ENCODE results near the gene PRSS38.

PRSS38 gene

DNA sequence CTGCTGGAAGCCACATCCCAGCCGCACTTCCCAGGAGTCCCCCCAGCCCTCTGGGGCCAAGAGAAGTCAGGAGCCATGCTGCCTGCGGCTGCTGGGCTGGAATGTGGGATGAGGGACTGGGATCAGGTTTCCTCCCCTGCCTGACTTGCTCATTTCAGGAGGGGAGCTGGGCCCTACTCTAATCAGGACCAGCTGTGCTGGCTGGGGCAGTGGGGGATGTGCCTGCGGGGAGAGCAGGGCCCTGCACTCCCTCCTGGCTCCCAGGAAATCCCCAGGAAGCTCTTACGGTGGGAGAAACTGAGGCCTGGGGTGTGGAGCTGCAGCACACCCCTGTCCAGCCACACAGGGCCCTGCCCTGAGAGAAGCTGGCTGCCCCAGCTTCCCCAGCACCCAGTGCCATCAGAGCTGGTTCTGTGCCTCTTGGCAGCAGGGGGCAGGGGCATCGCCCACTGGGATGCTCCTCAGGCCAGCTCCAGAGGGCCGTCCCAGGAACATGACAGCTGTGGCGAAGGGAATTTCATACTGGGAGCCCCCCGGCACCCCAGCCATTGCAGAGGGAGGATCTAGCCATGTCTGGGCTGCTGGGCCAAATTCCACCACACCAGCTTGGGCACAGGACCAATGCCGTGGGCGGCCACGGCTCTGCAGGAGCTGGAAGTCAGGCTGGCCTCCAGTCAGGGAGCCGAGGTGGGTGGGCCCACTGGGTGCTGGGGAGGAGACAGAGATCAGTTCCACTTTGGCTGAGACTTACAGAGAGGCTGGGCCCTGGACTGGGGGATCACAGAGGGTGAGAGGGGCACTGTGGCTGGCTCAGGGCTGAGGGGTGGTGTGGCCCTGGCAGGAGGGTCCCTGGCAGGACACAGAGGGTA is 21.3 kb upstream of the PRSS38 start:
- DNase-seq: peak; percentile 70

DNA sequence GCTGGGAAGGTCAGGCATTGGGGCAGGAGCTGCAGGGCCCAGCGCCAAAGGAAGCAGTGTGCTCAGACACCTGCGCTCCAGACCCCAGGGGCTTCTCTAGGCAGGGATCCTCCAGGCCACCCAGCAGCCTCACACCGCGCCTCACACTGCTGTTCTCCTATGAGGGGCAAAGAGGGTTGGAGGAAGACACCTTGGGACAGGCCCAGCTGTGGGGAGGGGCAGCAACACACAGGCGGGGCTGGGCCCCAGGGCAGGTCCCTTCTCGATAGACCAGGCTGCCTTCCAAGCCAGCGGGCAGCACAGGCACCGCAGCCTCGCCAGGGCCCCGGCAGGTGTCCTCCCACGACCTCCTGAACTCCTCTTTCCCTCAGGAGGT is 20.7 kb upstream of the PRSS38 start:
- DNase-seq: no peak

DNA sequence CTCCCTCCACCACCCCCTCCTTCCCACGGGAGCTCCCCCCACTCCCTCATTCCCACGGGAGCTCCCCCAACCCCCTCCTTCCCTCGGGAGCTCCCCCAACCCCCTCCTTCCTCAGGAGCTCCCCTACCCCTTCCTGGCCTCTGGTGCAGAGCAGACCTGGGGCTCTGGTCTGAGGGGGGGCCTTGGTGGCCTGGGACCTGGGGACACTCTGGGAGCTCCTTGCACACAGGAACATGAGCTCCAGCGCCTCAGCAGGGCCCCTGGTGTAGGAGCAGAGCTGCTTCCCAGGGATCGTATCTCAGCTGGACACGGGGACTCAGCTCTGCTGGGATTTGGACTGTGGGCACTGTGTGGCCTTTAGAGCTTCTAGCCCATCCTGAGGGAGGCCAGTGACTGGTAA is 19.7 kb upstream of the PRSS38 start:
- no peak for DNase-seq

DNA sequence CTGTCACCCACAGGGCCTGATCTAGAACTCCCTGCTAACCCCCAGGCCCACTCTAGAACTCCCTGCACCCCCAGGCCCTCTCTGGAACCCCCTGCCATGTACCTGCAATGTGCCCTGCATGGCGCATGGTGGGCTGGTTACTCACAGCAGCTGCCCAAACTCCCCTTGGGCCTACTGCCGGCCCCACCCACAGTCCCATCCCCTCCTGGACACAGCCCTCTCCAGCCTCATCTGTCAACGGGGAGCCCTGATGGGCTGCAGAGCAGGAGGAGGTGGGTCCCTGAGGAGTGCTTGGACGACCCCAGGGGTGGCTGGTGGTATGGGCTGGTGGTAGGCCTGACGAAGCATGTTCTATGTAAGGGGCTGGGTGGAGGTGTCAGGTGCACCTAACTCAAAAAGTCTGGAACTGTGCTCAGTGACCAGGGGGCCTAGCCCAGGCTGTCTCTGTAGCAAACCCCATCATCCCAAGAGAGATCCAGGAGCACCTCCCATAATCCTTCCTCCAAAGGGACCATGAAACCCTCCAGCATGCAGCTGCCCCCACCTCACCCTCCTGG is 19.0 kb upstream of the PRSS38 start:
- no peak for DNase-seq

DNA sequence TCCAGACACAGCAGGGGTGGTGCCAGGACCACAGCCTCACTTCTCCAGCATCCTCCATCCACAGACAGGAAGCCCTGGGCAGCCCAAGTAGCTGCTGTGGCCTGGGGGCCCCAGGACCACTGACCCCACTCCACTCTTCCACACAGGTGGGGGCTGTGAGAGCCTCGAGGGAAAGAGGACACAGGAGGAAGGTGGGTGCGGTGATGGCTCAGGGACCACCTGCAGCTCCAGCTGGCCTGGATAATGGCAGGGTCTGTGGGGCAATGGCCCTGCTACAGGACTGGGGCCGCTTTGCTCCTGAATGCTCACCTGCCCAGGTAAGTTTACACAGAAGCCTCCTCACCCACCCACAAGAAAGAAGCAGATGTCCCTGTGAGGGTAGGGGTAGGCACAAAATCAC is 18.3 kb upstream of the PRSS38 start:
- DNase-seq: no peak

DNA sequence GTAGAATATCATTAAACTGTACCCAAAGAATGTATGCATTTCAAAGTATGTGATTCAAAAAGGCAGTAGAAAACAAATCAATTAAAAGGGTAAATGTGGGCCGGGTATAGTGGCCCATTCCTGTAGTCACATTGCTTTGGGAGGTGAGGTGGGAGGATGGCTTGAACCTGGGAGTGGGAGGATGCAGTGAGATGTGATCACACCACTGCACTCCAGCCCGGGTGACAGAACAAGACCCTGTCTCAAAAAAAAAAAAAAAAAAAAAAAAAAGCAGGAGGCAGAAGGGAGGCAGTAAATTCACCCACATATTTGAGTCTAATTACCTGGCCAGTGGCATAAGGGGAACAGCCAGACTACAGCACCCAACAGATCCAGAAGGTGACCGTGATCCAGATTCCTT is 17.9 kb upstream of the PRSS38 start:
- DNase-seq: no peak

DNA sequence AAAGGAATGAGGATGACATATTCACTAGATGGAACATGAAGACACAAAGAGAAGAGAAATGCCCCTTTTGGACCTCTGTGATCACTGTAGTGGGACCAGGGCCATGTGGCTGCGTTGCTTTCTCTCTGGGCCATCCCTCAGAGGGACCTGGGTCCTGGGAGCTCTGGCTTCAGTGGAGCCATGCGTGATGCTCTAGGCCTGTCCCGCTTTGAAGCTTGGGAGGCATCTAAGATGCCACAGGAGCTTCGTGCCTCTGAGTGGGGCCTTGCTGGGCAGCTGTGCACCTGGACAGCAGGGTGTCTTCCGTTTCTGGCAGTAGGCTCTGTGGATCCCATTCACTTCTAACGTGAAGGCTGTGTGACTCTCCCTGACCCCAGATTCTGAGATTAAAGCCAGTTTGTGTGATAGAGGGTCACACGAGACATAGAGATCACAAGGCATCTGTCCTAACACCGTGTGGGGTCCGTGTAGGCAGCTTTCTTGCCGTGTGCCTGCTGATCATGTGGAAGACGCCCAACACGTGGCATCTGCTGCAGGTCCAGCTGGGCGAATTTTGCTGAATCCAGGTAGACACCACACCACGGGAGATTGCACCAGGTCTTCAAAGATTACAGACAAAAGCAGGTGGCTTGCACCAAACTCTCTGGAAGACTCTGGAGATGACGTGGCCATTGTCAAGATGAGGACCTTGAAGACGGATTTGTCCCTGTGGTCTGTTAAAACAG is 17.2 kb upstream of the PRSS38 start:
- no peak for DNase-seq

DNA sequence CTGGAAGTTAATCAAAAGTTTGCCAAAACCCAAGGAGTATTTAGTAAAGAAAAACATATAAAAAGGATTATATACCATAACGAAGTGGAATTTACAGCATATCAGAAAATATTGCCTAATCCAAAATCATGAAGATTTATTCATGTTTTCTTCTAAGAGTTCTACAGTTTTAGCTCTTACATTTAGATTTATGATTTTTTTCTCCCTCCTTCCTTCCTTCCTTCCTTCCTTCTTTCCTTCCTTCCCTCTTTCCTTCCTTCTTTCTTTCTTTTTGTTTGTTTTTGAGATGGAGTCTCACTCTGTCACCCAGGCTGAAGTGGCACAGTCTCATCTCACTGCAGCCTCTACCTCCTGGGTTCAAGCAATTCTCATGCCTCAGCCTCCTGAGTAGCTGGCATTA is 15.7 kb upstream of the PRSS38 start:
- no peak for DNase-seq

DNA sequence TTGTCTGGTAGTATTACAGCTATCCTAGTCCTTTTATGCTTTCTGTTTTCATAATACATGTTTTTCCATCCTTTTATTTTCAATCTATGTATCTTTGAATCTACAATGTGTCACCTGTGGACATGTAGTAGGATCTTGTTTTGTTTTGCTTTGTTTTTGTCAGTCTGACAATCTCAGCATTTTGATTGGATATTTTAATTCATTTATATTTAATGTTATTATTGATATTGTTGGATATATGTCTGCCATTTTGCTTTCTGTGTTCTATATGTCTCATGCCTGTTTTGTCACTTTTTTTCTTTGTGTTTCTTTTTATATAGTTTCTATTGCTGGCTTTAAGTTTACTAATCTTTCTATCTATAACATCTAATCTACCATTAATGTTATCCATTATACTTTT is 11.5 kb upstream of the PRSS38 start:
- no peak for DNase-seq

DNA sequence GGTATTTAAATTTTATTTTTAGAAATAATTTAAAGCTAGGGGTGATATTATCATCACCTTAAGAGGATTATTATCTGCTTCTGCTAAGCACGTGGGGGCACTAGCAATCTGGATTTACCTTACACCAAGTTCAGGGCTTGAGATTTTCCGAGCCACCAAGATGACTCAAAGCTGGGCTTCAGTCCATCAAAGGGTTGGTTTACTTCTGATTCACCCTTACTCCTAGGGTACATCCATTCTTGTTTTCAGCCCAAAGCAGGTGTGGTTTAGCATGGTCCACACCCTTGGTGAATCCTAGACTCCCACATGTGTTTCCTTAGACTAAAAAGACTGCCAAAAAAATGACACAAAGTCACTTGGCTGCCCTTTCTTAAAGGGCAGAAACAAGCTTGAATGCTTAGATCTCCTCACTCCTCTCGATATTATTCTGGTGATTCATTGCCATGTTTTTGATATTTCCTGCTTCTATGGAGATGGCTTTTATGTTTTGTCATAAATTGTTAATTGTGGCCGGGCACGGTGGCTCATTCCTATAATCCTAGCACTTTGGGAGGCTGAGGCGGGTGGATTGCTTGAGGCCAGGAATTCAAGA is 9.8 kb upstream of the PRSS38 start:
- no peak for DNase-seq

DNA sequence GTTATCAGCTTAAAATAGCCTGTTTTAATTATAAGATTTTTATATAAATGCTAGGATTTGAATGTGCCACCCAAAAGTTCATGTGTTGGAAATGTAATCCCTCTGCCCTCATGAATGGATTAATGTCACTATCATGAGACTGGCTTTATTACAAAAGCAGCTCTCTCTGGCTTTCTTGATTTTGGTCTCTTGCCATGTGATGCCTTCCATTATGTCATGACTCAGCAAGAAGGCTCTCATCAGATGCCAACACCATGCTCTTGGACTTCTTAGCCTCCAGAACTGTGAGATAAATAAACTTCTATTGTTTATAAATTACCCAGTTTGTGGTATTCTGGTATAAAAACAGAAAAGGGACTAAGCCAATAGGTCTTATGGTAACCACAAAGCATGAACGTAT is 6.9 kb upstream of the PRSS38 start:
- no peak for DNase-seq

DNA sequence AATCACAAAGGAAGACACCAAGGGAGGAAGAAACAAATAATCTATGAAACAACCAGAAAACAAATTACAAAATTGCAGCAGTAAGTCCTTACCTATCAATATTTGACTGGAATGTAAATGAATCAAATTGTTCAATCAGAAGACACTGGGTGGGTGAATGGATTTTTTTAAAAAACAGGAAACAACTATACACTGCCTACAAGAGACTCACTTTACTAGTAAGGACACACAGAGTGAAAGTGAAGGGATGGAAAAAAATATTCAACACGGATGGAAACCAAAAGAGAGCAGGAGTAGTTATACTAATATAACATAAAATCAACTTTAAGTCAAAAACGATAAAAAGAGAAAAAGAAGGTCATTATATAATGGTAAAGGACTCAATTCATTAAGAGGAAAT is 6.4 kb upstream of the PRSS38 start:
- no peak for DNase-seq

DNA sequence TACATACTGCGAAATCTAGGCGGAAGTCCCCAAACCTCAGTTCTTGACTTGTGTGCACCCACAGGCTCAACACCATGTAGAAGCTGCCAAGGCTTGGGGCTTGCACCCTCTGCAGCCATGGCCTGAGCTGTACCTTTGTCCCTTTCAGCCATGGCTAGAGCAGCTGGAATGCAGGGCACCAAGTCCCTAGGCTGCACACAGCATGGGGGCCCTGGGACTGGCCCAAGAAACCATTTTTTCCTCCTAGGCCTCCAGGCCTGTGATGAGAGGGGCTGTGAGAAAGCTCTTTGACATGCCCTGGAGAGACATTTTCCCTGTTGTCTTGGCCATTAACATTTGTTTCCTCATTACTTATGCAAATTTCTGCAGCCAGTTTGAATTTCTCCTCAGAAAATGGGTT is 1.5 kb upstream of the PRSS38 start:
- DNase-seq: no peak

DNA sequence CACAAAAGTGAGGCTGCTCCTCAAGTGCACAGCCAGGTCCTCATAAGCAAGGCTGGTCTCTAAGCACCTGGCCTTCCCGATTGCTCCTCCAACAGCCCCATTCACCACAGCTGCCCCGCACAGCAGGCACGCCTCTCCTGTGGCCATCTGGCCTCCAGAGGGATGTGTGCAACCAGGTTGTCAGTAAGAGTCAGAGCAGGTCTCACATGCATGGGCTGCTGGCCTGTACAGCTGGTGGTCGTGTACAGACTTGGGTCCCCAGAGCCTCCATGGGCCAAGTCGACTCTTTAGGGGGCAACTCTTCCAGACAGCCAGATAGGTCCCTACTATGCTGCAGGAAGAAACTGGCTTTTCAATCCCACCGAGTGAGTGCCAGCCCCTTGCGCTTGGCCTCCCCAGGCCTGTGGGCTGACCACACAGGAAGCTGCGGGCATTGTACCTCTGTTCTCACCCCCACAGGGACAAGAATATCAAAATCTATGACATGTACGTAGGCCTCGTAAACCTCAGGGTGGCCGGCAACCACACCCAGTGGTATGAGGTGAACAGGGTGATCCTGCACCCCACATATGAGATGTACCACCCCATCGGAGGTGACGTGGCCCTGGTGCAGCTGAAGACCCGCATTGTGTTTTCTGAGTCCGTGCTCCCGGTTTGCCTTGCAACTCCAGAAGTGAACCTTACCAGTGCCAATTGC is 1.4 kb downstream of the PRSS38 start:
- no peak for DNase-seq

DNA sequence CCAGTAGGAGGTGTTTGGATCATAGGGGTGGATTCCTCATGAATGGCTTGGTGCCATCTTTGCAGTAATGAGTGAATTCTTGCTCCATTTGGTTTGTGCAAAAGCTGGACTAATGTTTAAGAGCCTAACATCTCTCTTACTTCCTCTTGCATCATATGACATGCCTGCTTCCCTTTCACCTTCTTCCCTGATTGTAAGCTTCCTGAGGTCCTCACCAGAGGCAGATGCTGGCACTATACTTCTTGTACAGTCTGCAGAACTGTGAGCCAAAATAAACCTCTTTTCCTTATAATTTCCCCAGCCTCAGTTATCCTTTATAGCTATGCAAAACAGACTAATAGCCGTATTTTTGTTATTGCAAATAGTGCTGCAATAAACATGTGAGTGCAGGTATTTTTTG is 8.1 kb downstream of the PRSS38 start:
- DNase-seq: no peak

DNA sequence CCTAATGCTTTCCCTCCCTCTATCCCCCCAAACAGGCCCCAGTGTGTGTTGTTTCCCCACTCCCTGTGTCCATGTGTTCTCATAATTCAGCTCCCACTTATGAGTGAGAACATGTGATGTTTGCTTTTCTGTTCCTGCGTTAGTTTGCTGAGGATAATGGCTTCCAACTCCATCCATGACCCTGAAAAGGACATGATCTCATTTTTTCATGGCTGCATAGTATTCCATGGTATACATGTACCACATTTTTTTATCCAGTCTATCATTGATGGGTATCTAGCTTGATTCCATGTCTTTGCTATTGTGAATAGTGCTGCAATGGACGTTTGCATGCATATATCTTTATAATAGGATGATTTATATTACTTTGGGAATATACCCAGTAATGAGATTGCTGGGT is 8.7 kb downstream of the PRSS38 start:
- no peak for DNase-seq

DNA sequence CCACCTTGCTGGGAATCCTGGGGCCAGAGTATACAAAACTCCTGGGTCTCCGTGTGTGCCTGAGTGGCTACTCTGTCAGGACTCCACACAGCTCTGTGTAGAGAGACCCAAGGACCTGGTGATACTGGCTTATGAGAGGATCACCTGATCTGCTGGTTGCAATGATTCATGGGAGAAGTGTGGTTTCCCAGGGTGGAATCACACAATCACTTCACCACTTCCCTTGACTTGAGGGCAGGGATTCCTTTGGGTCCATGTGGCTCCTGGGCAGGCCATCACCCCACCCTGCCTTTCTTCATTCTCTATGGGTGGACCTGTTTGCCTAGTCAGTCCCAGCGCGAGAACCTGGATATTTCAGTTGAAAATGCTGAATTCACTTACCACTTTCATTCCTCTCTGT is 13.3 kb downstream of the PRSS38 start:
- DNase-seq: no peak

DNA sequence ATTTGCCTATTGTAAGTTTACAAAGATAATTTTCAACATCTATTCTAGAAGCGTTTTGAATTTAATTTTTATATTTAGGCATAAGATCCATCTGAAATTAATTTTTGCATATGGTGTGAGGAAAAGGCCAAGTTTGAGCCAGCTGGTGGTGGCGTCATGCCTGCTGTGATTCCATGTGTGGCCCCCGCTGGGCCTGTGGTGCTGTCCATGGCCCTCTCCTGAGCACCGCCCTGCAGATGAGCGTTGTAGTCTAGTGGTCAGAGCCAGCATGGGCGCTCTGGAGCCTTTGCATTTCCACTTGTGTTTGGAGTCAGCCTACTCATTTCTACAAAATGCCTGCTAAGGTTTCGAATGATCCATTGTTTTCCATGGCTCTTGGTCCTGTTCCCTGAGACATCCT is 22.7 kb downstream of the PRSS38 start:
- DNase-seq: no peak

DNA sequence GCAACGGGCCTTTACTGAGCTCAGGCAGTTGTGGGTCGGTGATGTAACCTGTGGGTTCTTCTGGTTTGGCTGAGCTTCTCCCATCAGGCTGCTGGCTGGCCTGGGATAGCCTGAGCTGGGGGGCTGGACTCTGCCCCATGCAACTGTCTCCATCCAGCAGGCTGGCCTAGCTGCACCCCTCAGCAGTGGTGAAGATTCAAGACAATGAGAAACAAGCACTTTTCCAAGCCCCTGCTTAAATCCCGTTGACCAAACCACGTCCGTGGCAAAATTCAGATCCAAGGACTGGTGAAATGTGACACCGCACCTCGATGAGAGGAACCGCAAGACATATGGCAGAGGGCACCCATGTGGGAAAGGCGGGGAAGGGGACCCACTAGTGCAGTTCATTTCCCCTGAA is 25.6 kb downstream of the PRSS38 start:
- DNase-seq: peak; percentile 41

DNA sequence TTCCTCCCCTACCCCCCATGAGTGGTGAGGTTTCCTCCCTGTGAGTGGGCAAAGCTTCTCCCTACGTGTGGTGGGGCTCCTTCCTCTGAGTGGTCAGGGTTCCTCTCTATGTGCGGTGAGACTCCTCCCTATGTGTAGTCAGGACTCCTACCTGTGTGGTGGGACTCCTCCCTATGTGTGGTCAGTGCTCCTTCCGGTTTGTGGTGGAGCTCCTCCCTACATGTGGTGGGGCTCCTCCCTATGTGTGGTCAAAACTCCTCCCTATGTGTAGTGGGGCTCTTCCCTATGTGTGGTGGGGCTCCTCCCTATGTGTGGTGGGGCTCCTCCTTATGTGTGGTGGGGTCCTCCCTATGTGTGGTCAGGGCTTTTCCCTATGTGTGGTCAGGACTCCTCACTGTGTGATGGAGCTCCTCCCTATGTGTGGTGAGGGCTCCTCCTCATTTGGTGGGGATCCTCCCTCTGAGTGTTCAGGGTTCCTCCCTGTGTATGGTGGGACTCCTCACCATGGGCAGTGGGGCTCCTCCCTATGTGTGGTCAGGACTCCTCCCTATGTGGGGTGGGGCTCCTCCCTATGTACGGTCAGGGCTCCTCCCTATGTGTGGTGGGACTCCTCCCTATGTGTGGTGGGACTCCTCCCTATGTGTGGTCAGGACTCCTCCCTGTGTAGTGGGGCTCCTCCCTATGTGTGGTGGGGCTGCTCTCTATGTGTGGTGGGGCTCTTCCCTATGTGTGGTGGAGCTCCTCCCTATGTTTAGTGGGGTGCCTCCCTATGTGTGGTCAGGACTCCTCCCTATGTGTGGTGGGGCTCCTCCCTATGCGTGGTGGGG is 29.1 kb downstream of the PRSS38 start:
- DNase-seq: no peak

DNA sequence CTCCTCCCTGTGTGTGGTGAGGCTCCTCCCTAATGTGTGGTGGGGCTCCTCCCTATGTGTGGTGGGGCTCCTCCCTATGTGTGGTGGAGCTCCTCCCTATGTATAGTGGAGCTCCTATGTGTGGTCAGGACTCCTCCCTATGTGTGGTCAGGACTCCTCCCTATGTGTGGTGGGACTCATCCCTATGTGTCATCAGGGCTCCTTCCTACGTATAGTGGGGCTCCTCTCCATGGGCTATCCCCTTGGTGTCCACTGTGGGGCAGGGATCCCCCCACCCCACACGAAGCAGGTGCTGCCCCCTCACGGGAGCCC is 29.6 kb downstream of the PRSS38 start:
- no peak for DNase-seq

DNA sequence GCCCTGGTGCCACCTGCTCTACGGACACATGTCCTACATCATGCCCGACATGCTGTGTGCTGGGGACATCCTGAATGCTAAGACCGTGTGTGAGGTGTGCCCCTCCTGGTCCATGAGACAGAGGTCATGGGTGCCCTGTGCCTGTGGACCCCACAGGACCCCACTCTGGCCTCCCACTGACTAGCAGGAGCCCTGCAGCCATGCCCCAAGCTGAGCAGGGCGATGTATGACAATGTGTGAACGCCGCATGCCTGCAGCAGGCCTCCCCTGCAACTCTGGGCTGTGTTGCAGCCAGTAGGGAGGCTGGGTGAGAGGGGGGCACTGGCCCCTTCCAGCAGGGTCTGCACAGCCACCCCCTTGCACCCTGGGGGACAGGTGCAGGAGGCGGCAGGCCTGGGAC is 30.0 kb downstream of the PRSS38 start:
- no peak for DNase-seq

Measured in NCI-H2171 (cell line).